ENCODE results near the gene CYBB.
"Not testable (repeated sequence)": the region's sequence is repeated elsewhere in the genome, so short reads cannot be mapped to it uniquely, and the experiment has no call there.

Gene CYBB

DNA sequence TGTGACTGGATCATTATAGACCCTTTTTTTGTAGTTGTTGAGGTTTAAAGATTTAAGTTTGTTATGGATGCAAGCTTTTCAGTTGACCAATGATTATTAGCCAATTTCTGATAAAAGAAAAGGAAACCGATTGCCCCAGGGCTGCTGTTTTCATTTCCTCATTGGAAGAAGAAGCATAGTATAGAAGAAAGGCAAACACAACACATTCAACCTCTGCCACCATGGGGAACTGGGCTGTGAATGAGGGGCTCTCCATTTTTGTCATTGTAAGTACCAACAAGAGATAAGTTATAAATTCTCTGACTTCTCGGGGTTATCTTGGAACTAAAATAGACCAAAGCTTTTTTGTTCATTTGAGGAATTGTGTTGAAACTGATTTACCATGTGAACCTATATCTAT, at the start of gene CYBB:
Gene CYBB (plus strand): TSS at position 203 of the 400 bp plus-strand sequence. CDS start 19 bp downstream, at position 222.
- DNase-seq = no peak

GRCh38 chrX:37745354-37745753, 34.5 kb upstream of the CYBB start:
- peak; percentile 76 for DNase-seq

DNA sequence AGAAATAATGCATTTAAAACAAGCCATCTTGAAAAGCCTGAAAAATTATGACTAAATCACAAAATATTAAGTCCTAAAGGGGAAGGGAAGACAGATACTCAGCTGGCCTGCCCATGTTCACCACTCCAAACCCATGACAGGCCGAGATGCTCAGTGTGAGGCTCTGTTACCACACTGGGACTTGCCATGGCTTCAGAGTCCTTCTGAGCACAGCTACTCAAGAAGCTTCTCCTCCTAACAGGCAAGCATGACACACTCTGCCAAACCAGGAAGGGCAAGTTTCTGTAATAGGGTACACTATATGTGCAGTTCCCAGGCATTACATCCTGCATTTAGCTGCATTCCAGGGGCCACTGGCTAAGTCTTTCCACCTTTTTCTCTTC, 34.0 kb upstream of the CYBB start:
- DNase-seq = no peak

GRCh38 chrX:37746218-37746941, 33.5 kb upstream of the CYBB start:
- peak; percentile 18 for DNase-seq

- no peak for DNase-seq
These were observed 32.9 kb upstream of the CYBB start for GRCh38 chrX:37746951-37747350.

DNA sequence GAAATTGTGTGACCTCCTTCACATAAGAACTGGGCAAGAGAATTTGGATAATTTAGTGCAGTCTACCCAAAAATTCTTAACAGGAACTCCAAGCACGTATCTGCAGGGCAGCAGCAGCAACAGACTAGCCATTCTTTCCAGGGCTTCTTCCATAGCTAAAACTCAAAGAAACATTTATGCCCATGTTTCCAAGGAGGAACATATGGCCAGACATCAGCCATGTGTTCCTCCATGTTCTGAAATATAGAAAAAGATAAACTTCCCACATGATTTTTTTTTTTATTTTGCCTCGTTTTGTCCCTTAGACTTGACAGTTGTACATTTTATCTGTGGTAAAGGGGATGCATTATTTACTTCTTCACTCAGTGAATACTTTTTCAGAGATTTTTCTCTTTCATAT, 27.6 kb upstream of the CYBB start:
- DNase-seq = no peak

- no peak for DNase-seq
These were observed 26.9 kb upstream of the CYBB start for GRCh38 chrX:37752936-37753335.

GRCh38 chrX:37753384-37753783, 26.5 kb upstream of the CYBB start:
- no peak for DNase-seq

GRCh38 chrX:37754516-37754915, 25.3 kb upstream of the CYBB start:
- DNase-seq = no peak

GRCh38 chrX:37755025-37755424, 24.8 kb upstream of the CYBB start:
- DNase-seq = no peak

GRCh38 chrX:37757082-37757481, 22.8 kb upstream of the CYBB start:
- no peak for DNase-seq

DNA sequence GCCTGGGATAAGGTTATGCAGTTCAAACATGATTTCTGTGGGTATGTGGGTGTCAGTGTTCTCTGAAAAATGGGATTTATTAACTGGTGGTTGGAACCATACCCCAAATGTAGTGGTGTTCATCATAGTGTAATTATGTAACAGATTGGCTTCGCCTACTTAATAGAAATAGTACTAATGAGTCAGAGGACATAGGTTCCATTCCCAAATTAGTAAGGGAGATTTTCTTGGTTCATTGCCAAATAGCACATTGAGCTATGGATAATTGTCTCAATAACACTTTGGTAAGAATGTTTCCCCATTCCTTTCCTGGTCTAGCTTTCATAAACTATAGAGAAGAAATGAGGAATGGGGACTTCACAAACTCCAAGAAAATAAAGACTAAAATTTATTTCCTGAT, 20.5 kb upstream of the CYBB start:
- no peak for DNase-seq

DNA sequence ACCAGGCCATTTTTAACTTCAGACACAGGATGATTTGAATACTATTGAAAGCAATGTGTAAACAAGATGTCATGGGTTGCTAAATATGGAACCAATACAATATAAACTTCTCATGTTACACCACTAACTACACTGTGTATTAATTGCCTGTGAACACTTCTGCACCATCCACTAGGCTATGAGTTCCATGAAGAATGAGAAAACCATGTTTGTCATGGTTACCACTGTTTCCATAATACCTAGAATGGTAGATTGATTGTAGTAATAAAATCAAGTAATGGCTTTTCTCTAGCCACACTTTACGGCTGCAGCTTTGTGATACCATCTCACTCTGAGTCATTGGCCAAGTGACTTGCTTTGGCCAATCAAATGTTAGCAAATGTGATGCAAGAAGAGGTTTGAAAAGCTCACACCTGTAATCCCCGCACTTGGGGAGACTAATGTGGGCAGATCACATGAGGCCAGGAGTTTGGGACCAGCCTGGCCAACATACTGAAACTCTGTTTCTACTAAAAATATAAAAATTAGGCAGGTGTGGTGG, 19.9 kb upstream of the CYBB start:
- no peak for DNase-seq

GRCh38 chrX:37763400-37763799, 16.5 kb upstream of the CYBB start:
- no peak for DNase-seq

GRCh38 chrX:37765507-37765906, 14.4 kb upstream of the CYBB start:
- no peak for DNase-seq

DNA sequence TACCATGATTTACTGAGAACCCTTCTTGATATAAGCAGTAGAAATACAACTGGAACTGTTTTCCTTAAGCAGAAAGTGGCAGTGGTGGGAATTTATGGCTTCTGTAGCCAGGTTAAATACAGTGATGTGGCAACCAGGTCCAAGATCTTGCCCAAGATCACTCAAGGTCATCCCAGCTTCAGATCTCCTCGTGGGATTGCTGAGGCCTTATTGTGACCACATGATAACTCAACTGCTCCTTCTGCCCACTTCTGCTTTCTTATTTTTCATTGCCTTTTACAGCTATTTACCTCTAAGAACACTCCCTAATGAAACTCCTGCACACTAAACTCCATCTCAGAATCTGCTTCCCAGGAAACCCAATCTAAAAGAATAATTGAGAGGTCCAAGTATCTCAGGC, 12.4 kb upstream of the CYBB start:
- no peak for DNase-seq

DNA sequence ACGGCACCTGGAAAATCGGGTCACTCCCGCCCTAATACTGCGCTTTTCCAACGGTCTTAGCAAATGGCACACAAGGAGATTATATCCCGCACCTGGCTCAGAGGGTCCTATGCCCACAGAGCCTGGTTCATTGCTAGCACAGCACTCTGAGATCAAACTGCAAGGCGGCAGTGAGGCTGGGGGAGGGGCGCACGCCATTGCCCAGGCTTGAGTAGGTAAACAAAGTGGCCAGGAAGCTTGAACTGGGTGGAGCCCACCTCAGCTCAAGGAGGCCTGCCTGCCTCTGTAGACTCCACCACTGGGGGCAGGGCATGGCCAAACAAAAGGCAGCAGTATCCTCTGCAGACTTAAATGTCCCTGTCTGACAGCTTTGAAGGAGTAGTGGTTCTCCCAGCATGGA, 11.0 kb upstream of the CYBB start:
- not testable (repeated sequence) for DNase-seq

DNA sequence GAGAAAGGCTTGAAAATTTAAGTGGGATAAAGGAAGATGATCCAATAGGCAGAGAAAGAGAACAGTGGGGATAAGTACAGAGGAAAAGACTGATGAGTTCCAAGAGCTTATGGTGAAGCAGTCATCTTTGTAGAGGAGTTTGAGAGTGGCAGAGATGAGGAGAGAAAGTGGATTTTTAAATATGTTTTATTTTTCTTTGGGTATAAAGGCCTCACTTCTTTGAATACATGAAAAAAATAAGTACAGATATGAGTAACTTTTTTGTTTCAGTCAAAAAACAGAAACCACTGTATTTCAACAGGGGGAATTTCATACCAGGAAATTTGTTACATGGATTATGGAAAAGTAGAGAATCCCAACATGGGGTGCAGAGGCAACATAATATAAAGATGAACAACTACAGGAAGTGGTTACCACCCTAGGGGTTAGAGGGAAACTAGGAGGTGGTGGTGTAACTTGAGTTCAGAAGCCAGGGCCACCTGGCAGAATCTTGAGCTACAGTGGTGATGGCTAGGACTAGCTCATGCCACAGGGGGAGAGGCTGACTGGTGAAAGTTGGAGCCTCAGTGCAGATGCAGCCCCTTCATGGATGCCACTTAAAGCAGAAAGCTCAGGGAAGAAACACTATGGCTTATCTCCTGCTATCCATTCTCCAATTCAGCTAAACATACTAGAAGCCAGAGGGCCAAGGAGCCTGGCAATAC, 3.4 kb upstream of the CYBB start:
- no peak for DNase-seq

DNA sequence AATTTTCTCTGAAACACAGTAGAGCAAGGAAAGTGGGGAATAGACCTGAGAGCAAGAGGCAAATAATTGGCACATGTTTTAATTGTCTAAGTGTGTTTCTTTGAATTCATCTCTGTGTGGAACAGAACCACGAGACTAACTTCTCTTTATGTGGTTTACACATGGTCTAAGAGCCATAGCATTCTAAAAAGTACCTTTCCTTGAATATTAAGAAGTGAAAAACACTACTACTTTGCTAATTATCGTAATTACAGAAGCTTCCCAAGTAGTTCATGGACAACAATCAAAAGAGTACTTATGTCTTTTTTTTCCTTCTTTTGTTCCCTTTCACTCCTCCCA, 2.9 kb upstream of the CYBB start:
- DNase-seq = no peak

GRCh38 chrX:37781081-37781480, 1.2 kb downstream of the CYBB start:
- DNase-seq = no peak

DNA sequence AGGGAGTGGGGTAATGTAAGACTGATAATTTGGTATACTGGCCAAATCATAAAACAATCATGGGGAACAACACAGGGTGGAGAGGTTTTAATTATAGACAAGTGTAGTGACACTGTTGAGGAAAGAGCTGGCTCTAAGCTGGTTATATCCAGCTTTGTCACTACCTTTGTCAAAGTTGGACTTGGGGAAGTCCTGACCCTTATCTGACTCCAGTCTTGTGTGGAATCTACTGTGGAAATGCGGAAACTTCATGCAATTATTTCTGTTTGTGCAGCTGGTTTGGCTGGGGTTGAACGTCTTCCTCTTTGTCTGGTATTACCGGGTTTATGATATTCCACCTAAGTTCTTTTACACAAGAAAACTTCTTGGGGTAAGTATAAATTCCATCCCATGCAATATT, 2.0 kb downstream of the CYBB start:
- no peak for DNase-seq

DNA sequence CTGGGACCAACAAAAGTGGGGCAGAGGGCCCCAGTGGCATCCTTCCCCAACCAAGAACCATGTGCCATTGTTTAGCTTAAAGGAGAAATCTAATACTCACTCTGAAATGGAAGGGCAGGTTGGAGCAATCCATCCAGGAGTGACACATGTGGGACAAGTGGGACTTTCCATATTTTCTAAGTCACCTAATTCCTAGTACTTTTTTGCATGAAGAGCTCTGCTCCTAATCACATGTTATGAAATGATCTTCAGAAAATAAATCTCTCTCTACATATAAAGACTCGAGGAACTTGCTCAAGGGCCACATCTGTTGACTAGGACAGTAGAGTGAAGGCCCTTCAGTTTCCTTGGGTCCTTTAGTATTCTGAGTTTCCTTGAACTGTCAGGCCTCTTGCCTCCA, 2.5 kb downstream of the CYBB start:
- no peak for DNase-seq

DNA sequence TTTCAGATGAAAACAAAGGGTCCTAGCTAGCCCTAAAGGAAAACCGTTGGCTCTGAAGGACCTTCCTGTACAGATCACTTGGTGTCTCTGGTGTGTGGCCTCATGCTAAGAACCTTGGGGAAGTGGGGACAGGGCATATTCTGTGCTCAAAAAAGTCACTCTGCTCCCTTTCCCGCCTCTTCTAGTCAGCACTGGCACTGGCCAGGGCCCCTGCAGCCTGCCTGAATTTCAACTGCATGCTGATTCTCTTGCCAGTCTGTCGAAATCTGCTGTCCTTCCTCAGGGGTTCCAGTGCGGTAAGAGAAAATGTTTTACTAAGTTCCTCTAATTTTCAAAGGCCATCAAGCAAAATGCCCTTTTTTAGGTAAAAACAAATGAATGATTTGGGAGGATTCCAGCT, 3.4 kb downstream of the CYBB start:
- no peak for DNase-seq

- no peak for DNase-seq
These were observed 5.7 kb downstream of the CYBB start for GRCh38 chrX:37785569-37785968.
